Activated CD4-positive, alpha-beta T cell treated with anti-CD3 and anti-CD28 coated beads for 48 hours (primary cell): ENCODE measurements around the gene EIPR1.
"Not testable (repeated sequence)": the region's sequence is repeated elsewhere in the genome, so short reads cannot be mapped to it uniquely, and the experiment has no call there.

Experiments used
- DNase-seq: peaks from one replicate; pipeline ENCODE4 v3.0.0-alpha.2; 2020

Gene EIPR1

DNA sequence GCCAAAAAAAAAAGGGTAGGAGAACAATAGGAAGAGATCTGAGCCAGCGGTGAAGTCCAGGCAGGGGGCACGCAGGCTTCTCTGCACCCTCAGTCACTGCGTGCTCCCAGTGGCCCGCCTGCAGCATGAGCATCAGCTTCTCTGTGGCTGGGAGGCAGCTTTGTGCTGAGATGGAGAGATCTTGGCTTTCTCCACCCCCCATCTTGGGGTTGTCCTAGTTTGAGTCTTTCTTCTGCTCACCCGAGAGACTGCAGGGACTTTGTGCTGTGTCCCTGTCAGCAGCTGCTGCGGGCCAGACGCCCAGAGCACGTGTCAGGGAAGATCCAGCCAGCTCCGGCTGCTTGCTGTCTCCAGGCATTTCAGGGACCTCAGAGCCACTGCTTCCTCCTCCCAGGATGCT is 22.2 kb upstream of the EIPR1 start:
- no peak for DNase-seq

DNA sequence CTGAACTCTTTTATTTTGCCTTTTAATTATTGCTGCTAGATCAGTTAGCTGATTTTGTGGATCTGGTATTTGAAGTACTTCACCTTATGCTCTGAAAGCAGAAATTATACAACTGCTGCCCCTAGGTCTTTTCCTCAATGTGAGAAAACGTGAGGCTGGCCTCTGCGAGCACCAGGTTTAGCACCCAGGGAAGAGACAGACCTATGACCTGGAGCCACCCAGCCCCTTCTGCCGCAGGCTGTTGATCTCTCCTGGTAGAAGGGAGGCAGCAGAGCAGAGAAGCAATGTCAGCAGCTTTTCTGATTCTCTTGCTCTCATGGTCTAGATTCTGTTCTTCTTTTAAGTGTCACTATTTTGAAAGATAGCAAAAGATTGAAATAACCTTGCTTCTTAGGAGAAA is 21.8 kb upstream of the EIPR1 start:
- no peak for DNase-seq

DNA sequence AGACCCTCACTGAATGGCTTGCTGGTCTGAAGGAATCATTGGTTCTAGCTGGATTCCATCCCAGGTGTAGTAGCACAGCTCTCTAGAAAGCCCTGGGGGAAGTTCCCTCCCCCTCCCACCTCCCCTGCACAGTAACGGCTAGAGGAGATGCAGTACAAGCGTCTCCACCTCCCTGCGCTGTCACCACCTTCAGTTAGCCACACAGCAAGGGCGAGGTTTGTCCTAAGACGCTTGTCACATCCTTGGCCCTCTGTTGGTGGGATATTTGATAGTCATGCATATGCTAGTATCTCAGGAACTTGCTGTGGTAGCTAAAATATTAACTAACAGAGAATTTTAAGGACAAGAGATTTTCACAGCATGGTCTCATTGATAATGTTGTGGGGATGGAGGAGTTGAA is 21.2 kb upstream of the EIPR1 start:
- no peak for DNase-seq

DNA sequence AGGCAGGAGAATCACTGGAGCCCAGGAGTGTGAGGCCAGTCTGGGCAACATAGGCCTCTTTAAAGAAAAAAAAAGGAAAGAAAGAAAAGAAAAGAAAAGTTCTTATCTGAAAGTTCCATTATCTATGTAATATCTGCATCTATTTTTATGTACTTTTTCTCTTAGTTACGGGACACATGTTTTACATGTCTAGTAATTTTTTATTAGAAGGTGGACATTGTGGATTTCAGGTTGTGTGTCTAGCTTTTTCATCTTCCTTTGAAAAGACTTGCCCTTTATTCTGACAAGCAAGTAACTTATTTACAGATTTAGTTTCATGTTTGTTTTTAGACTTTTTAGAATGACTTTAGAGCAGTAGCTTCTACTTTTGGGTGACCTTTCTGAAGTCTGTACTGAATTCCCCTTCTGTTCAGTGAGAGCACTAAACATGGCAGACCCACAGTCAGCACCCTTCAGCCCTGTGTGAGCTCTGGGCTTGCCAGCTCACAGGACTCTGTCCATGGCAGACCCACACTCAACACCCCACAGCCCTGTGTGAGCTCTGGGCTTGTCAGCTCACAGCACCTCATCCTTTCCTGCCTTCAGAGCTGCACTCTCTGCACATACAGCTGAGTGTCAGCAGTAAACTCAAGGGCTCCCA is 19.4 kb upstream of the EIPR1 start:
- no peak for DNase-seq

DNA sequence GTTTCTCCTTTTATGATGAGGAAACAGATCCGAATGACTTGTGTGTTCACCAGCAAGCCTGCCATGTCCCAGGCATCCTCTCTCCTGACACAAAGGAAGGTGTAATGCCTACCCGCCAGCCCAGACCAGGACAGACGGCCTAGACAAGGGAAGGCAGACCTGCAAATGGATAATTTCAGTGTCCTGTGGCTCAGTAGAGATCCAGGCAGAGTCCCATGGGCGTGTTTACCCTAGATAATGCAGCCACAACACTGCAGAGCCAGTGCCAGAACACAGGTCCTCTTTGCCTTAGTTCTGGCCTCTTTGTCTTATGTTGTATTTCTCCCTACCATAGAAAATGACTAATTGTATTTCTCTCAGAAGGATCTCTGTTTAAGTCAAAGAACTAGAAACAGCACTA is 14.6 kb upstream of the EIPR1 start:
- no peak for DNase-seq

DNA sequence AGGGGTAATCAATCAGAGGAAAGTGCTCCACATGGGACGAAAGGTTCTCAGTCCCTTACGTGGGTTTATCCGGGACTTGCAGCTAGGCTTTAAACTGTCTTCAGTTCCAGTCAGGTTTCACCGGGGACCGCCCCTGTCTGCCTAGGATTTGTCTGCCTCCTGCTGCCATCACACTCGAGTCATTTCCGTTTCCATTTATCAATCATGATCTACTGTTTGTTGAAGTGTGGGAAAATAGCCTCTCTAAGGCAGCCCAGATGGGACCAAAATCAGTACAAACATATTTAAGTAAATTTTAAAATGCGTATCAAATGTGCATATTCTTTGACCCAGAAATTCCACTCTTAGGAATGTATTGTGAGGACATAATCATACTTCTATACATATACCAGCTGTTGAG is 12.4 kb upstream of the EIPR1 start:
- DNase-seq = no peak

DNA sequence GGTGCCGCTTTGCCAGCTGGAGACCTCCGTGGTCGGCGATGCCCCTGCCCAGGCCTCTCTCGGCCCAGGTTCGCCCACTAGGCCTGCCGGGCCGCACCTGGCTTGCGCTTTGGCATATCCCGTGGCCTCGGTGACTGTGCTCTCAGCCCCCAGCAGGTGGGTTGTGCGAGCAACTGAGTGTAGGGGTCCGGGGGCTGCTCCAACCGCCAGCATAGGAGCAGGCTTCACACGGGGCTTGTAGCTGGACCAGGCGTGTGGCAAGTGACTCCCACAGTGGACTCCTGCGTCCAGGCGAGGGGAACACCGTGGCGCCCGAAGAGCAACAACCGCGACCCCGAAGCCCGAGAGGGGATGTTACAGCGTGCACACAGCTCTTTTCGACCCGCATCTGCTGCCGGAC is 11.6 kb upstream of the EIPR1 start:
- DNase-seq = no peak

DNA sequence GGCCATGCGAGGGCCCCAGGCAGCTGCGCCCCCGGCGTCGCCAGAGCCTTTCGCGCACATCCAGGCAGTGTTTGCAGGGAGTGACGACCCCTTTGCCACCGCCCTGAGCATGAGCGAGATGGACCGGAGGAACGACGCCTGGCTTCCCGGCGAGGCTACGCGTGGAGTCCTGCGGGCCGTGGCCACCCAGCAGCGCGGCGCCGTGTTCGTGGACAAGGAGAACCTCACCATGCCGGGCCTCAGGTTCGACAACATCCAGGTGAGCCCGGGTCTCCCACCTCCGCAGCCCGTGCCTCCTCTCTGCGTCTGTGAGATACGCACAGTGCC is 10.8 kb upstream of the EIPR1 start:
- no peak for DNase-seq

DNA sequence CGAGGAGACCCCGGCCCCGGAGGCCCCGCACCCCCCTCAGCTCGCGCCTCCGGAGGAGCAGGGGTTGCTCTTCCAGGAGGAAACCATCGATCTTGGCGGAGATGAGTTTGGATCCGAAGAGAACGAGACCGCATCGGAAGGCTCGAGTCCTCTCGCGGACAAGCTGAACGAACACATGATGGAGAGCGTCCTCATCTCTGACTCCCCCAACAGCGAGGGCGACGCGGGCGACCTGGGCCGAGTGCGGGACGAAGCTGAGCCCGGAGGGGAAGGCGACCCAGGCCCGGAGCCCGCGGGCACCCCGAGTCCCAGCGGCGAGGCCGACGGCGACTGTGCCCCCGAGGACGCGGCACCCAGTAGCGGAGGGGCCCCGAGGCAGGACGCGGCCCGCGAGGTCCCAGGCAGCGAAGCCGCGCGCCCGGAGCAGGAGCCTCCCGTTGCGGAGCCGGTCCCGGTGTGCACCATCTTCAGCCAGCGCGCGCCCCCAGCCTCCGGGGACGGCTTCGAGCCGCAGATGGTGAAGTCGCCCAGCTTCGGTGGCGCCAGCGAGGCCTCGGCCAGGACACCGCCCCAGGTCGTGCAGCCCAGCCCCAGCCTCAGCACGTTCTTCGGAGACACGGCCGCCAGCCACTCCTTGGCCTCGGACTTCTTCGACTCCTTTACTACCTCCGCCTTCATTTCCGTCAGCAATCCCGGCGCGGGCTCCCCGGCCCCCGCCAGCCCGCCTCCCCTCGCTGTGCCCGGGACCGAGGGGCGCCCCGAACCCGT is 10.2 kb upstream of the EIPR1 start:
- DNase-seq = no peak

DNA sequence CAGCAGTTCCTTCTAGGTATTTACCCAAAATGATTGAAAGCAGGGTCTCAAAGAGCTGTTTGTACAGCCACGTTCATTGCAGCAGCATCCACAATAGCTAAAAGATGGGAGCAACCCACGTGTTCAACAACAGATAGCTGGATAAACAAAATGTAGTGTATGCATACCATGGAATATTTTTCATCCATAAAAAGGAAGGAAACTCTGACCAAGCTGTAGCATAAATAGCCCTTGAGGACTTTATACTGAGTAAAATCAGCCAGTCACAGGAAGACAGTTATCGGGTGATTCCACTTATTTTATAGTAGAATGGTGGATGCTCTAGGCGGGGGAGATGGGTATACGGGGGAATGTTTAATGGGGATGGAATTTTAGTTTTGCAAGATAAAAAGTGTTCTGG is 9.4 kb upstream of the EIPR1 start:
- DNase-seq = no peak

DNA sequence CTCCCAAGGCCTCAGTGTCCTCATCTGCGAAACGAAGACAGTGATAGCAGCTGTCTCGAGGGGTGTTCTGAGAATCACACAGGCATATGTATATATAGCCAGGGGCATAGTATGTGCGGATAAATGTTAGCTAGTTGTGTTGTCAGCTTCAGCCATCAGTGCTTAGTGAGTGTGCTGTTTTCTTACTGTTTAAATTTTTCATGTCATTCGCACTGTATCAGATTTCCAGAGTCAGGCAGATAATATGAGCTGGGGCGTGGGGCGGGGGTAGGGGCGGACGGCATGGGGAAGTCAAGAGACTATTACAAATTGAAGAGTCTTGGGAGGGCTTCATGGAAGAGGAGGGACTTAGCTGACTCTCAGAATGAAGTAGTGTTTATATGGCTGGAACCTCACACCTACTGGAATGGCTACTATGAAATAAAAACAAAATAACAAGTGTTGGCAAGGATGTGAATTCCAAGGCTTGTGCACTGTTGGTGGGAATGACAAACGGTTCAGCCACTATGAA is 8.9 kb upstream of the EIPR1 start:
- DNase-seq = no peak

DNA sequence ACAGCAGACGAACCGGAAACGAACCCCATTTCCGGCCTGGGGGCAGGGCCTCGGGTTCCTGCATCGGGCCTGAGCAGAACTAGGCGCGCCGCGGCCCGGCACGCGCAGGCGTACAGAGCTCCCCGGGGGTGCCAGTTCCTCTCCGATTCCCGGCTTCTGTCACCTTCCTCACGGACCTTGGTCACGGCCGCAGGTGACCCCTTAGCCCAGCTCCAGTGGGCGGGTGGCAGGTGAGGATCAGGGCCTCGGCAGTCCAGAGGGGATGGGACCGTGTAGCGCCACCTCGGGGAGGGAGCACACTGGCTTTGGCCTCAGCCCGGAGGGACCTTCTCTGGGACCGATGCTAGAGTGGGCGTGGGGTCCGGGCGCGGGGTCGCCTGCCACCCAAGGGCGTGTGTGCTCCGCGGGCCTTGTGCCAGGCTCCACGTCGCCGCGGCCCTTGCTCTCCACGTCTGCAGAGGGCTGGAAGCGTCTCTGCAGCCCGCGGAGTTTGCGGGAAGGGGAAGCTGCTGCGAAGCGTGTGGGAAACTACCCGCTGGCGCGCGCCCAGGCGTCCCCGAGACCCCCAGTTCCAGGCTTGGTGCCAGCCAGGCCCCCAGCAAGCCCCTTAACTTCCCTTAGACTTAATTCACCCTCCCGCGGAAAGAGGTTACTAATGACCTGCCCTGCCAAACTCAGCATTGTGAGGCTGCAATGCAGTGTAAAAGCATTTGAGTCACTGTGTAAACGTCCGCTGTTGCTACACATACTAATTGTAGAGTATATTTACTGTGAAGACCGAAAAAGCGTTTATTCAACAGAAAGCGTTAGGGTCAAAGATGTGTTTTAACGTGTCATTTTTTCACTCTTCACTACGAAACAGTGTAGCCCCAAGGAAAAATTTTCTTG is 2.3 kb upstream of the EIPR1 start, which contains the start of gene TRAPPC12:
TSS of gene TRAPPC12 (plus strand) at position 48 of the 888 bp plus-strand sequence. CDS start 7,930 bp downstream, outside the sequence.
- peak; percentile 95 for DNase-seq

DNA sequence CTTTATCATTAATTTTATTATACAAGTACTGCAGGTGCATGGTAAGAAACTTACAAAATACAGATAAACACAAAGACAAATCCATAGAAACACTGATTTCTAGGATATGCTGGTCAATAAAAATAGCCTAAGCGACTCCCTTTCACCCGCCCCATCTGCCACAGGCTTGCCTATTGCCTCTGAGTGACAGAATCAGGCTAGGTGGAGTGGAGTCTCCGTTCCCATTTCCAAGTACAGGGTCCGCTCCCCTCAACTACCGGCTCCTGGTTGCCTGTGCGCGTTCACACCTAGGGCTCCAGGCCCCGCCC is 1.7 kb upstream of the EIPR1 start:
- DNase-seq = no peak

DNA sequence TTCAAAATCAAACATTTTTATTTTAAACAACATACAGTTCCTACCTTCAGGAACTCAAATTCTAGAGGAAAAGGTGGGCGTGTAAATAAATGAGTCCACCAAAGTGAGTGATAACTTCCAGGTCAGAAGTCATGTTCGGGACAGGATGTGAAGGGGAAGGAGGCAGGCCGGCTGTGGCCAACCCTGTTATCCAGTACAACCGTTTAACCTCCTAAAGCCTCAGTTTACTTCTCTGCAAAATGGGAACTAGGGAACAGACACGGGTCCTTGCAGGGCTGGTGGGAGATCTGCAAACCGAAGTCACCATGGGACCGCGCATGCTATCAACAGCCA is 373 bp downstream of the EIPR1 start:
- DNase-seq = peak; percentile 56

DNA sequence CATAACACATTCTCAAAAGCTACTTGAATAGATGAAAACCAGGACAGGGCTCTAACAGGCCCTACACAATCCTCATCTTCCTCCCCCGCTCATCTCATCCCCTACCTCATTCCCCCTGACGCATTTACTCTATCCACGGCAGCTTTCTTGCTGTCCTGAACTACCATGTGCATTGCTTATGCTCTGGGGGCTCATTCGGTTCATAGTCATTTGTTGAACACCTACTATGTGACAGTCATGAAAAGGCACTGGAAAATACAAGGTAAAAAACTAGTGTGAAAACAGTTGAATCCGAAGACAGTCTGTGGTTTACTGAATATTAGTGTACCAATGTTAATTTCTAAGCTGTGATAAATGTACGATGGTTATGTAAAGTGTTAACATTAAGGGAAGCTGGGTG is 797 bp downstream of the EIPR1 start:
- no peak for DNase-seq

DNA sequence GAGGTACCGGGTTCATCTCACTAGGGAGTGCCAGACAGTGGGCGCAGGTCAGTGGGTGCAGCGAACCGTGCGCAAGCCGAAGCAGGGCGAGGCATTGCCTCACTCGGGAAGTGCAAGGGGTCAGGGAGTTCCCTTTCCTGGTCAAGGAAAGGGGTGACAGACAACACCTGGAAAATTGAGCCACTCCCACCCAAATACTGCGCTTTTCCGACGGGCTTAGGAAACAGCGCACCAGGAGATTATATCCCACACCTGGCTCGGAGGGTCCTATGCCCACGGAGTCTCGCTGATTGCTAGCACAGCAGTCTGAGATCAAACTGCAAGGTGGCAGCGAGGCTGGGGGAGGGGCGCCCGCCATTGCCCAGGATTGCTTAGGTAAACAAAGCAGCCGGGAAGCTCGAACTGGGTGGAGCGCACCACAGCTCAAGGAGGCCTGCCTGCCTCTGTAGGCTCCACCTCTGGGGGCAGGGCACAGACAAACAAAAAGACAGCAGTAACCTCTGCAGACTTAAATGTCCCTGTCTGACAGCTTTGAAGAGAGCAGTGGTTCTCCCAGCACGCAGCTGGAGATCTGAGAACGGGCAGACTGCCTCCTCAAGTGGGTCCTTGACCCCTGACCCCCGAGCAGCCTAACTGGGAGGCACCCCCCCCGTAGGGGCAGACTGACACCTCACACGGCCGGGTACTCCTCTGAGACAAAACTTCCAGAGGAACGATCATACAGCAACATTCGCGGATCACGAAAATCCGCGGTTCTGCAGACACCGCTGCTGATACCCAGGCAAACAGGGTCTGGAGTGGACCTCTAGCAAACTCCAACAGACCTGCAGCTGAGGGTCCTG is 8.1 kb downstream of the EIPR1 start:
- not testable (repeated sequence) for DNase-seq

DNA sequence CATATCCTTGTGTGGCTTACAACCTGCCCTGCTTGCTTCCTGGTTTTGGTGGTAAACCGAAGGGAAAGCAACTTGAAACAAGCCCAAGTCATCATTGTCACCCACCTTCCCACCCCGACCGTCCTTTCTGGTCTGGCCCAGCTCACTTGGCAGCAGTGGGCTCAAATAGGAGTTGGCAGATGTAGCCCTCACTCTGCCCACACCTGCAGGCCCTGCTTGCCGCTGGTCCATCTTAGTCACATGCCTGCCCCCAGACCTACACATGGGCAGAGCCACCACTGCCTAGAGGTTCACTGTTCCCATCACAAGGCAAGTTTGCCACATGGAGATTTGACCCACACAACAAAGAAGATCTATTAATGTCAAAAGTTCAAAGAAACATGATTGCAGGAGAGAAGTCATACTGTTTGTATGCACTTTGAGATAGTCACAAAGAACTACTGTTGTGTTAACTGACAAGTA is 9.3 kb downstream of the EIPR1 start:
- DNase-seq = no peak

DNA sequence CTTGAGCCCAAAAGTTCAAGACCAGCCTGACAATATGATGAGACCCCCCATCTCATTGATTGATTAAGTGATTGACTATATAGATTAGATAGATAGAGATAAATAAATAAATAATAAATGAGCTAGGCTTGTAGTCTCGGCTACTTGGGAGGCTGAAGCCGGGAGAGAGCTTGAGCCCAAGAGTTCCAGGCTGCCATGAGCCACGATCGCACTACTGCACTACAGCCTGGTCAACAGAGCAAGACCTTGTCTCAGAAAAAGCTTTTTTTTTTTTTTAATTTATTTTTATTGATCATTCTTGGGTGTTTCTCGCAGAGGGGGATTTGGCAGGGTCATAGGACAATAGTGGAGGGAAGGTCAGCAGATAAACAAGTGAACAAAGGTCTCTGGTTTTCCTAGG is 12.4 kb downstream of the EIPR1 start:
- no peak for DNase-seq

DNA sequence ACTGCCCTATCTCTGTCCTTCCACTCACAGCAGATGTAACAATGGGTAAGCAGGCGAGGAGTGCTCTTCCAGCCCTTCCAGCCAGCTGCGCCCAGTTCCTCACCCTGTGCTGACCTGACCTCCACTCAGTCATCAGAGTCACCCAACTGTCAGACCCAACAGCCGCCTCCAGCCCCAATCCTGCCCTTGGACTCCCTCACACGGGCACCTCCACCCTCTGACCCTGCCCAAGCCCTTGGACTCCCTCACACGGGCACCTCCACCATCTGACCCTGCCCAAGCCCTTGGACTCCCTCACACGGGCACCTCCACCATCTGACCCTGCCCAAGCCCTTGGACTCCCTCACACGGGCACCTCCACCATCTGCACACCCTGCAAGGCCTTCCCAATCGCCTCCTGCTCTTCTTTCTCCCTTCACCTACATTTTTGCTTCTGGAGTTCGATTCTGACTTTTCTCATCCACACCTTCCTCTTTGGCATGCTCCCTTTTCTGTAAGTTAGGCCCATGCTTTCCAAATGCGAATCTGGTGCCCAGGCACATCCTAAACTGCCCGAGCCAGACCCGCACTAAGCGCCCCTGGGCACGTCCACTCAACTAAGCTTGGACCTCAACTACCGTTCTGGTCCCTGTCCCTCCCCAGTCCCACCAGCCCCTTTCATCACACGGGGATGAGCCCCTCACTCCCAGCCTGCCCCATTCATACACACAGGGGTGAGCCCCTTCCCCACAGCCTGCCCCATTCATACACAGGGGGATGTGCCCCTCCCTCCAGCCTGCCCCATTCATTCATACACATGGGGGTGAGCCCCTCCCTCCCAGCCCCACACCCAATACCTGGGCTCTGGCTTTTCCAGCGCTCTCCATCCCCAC is 15.9 kb downstream of the EIPR1 start:
- DNase-seq = no peak

DNA sequence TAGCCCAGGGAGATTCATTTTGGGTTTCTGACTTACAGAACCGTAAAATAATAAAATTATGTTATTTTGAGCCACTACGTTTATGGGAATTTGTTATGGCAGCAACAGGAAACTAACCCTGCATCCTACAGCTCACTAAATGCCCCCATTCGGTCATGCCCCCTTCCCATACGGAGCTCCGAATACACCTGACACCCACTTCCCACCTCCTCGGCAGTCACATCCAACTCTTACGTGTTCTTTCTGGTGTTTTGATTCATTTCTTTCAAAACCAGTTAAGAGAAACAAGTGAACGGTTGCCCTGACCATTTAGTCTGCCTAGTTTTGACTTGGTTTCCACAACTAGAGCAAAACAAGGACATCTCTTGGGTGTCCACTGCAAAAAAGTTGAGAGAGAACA is 19.7 kb downstream of the EIPR1 start:
- no peak for DNase-seq

DNA sequence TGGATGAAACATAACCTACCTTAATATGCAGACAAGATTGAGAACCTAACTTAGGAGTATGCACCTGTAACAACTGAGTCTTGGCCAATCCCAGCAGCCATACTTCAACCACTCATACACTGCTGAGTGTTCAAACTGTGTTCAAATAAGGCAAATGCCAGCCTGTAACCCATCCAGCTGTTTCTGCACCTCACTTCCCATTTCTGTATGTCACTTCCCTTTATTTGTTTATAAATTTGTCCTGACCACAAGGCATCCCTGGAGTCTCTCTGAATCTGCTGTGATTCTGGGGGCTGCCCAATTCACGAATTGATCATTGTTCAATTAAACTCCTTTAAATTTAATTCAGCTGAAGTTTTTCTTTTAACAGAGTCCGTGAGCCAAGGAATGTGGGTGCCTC is 20.2 kb downstream of the EIPR1 start:
- not testable (repeated sequence) for DNase-seq

DNA sequence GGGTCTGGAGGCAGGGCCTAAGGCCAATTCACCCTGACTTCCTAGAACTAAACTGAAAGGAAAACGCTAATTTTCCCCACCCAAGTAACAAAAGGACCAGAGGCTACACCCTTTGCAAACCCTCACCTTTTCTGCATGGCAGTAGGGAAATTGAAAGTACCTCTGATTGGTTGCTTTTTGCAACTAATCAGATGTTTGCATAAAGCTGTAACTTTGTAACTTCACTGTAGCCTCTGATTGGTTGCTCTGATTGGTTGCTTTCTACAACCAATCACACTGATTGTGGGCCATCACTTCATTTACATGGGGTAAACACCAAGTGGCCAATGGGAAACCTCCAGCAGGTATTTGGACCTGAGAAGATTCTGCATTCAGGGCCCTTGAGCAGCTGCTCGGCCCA is 20.8 kb downstream of the EIPR1 start:
- no peak for DNase-seq
